Stimulated activated CD4-positive, alpha-beta T cell treated with anti-CD3 and anti-CD28 coated beads, Interleukin-15, amount 100 ng/mL, for 48 hours (primary cell): ENCODE results near the gene SCN4B.

Source experiments
- DNase-seq, 2 donors: peaks; one replicate each; pipeline ENCODE4 v3.0.0-alpha.2; 2020; ENCODE audit warnings: low read depth in 2 of 2

Gene SCN4B

DNA sequence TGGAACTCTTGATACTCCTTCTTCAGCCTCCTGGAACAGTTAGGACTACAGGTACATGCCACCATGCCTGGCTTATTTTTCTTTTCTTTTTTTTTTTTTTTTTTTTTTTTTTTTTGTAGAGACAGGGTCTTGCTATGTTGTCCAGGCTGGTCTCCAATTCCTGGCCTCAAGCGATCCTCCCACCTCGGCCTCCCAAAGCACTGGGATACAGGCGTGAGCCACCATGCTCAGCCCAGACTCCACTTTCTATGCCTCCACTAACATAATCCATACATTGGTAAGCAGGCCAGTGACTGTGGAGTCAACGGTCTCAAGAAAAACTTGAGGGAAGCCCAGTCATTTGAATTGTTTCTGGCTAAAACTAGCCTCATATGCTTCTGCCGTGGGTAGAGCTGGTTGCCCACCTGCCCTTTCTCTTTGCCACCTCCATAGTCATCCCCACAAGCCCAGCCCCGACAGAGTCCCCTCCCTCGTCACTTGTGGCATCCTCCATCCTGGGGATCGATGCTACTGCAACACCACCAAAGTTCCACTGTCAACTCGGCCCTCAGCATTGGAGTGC lies 21.5 kb upstream of the SCN4B start:
- DNase-seq, result no peak

DNA sequence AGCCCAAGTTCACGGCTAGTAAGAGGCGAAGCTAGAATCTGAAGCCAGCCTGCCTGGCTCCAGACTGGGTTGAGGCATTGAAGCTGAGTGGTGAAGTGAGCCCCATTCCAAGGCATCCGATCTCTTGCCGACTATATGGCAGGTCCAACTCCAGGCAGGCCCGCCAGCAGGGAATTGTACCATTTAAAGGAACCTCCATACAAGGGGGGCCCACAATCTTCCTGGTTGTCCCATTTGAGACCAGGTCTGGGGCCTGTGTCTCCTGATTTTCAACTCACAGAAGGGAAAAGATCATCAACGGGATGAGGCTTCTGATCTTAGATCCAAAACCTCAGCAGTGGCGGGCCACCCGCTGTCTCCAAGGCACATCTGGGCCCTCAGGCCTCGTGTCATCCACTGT lies 19.7 kb upstream of the SCN4B start:
- no peak for DNase-seq

- DNase-seq, result peak; percentile 56 to 68
Observed at GRCh38 chr11:118171269-118172062, 18.8 kb upstream of the SCN4B start.

GRCh38 chr11:118170882-118171268 lies 18.3 kb upstream of the SCN4B start:
- DNase-seq, result no peak

DNA sequence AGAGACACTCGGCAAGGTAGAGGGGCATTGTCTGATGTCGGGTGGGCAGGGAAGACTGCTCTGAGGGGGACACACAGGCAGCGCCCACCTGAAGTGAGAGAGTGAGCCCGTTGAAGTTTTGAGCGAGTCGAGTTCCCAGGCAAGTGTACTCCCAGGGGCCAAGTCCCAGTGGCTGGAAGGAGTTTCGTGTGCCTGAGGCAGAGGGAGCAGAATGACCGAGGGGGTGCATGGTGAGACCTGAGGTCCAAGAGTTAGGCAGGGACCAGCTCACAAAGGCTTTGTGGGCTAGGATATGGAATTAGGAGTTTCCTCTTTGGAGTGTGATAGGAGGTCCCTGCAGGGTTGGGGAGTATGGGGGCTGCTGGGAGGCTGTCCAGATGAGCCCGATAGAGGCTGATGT lies 17.6 kb upstream of the SCN4B start:
- no peak for DNase-seq

- no peak for DNase-seq
Observed at GRCh38 chr11:118169300-118170140, 16.9 kb upstream of the SCN4B start.

DNA sequence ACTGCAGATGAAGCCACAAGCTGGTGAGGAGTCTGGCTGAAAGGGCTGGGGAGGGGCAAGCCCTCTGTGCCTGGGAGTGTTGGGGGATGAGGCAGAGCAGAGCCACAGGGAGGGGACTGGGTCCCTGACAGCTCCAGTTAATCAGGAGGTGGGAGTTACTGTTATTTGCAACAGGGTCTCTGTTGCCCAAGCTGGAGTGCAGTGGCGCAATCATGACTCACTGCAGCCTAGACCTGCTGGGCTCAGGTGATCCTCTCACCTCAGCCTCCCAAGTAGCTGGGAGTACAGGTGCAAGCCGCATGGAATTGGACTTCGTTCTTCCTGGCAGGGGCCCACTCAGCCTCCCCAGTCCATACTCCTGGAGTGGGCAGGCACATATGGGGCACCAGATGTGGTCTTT lies 16.1 kb upstream of the SCN4B start:
- DNase-seq, result no peak

- DNase-seq, result no peak
Observed at GRCh38 chr11:118168316-118168715, 15.7 kb upstream of the SCN4B start.

DNA sequence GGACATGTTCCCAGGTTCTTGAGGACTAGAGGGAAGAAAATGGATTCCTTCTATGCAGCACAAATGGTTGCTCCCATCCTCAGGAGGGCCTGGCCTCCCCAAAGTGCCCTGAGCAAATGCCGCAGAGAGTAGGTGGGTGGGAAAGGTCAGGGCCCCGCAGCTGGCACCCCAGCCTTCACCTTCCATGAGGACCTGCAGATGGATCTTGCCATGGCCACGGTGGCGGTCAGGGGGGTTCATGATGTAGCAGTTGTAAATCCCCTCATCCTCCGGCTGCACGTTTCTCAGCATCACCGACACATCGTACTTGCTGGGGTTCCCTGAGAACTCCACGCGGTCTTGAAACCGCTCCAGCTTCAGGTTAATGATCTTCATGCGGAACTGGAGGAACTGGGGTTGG lies 15.3 kb upstream of the SCN4B start:
- DNase-seq, result no peak

GRCh38 chr11:118167253-118167652 lies 14.6 kb upstream of the SCN4B start:
- DNase-seq, result no peak

DNA sequence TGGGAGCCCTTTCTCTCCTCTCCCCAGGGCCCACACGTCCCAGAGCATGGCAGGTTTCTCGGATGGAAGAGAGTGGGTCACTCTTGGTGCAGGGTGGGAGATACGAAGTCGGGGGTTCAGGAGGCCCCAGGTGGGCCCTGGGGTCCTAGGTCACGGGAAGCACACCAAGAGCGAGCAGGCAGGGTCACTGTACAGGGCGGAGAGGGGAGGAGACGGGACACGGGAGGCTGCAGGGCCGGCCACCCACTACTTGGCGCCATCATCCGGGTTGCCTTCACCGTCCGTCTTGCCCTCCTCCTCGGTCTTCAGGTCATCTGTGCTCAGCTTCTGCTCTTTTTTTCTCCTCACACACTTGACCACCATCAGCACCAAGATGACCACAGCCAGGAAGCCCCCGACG lies 14.0 kb upstream of the SCN4B start:
- DNase-seq, result no peak

GRCh38 chr11:118164885-118165284 lies 12.3 kb upstream of the SCN4B start:
- no peak for DNase-seq

DNA sequence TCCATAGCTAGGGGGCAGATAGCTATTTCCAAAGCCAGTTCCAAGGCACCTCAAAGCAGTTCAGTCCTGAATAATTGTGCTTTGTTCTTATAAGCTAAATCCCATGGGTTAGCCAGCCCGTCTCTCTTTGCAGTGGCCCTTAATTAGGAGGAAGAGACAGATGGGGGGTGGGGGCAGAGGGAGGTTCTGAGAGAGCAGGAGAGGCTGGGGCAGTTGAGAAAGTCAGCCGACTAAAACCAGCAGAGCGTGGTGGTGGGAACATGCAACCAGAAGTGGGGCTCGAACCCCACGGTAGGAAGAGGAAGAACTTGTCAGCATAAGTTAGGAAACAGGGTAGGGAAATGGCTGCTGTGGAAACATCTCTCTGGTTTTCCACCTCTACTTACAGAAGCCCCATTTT lies 10.9 kb upstream of the SCN4B start:
- DNase-seq, result no peak

DNA sequence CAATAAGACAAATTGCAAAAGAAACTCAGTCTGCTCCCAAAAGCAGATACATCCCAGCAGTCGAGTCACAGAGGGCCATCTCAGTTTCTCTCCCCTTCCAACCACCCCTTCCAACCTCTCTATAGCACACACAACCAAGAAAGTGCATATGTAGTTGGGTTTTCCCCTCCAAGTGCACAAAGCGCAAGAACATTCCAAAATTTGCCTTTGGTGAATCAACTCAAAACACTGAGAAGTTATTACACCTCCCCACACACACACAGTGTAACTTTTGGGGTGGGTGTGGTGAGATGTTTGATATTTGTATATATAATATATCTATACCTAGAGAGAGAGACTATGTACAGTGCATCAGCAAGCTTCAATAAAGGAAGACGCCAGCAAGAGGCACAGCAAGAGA lies 10.2 kb upstream of the SCN4B start:
- no peak for DNase-seq

- DNase-seq, result no peak
Observed at GRCh38 chr11:118161786-118162185, 9.2 kb upstream of the SCN4B start.

DNA sequence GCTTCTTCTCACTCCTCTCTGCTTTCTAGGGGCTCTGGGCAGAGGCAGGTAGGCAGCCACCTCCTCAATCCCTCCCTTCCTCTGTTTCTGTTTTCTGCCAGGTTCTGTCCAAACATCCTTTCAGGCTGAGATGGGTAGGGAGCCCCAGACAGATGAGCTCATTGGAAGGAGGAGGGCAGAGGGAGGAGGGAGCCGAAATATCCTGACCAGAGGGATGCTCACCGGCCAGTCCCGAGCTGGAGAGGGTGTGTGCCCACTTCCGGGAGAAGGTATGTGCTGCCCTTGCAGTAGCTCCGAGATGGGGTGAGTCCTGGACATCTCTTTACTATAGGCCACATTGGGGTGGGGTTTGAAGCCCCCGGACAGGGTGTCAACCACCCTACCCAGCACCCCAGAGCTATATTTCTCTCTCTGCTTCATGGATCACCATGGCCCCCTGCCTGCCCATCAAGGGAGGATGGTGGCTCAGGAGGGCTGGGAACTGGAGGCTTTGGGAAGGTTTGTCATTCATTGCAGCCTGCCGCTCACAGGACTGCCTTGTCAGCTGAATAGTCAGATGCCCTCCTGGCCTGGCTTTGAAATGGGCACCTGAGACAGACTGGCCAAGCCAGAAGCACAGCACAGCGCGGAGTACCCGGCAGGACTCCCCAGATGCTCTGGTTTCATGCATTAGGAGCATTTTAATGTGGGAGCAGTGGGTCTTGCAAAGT lies 4.7 kb upstream of the SCN4B start:
- DNase-seq, result no peak

GRCh38 chr11:118156531-118157185 lies 4.0 kb upstream of the SCN4B start:
- no peak for DNase-seq

- no peak for DNase-seq
Observed at GRCh38 chr11:118155776-118156530, 3.3 kb upstream of the SCN4B start.

DNA sequence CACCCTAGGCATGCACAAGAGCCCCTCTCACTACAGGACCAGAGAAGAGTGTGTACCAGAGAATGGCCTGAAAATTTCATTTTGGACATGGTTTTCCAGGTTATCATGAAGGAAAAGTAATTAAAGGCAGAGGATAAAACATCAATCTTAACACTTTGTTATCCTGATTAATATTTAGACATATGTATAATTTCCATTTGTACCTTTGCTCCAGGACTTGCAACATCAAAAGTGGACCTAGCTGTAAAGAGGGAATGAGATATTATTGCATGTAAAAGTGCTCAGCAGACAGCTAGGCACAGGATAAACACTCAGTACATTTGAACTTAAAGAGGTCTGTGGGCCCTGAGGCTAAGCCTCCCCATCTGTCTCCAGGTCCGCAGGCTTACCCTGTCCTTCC lies 2.0 kb upstream of the SCN4B start:
- DNase-seq, result no peak

GRCh38 chr11:118153976-118154375 lies 1.4 kb upstream of the SCN4B start:
- no peak for DNase-seq

- no peak for DNase-seq
Observed at GRCh38 chr11:118153516-118153915, 893 bp upstream of the SCN4B start.
